ENCODE results near the gene PTPRM. TPM values are rescaled to one million over a fixed set of nuclear protein-coding genes. Genes with fewer than 3 reads are reported as not detected.

The PTPRM gene
- total RNA-seq, 1 donor: 64.2 TPM

DNA sequence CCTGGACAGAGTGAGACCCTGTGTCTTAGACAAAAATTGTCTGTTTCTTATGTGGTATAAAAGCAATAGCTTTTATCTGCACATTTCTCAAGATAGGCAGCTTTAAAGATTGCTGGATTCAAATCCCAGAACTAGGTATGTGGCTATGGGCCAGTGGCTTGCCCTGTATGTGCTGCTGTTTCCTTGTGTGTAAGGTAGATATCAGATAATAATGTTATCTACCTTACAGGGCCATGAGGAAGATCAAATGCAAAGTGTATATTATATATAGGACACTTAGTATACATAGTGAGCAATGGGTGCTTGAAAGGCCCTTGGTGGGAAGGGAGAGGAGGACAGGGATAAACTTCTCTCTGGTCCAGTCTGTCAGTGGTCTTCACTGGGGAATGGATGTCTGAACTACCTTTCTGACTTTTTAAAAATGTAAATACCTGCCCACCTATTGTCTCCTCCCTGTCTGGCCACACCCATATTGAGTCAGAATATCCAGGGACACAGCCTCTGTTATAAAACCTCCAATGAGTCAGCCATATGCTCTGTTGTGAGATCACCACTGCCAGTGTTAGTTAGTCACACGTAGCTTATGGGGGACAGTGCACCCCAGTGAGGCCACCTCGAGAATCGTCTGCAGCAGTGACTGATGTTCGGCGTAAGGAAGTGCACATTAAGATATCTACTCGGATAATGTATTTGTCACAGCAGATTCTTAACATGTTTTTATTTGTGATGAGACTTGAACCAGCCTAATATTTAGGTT, 383.4 kb downstream of the PTPRM start:
- TF ChIP-seq, protein P1, sequence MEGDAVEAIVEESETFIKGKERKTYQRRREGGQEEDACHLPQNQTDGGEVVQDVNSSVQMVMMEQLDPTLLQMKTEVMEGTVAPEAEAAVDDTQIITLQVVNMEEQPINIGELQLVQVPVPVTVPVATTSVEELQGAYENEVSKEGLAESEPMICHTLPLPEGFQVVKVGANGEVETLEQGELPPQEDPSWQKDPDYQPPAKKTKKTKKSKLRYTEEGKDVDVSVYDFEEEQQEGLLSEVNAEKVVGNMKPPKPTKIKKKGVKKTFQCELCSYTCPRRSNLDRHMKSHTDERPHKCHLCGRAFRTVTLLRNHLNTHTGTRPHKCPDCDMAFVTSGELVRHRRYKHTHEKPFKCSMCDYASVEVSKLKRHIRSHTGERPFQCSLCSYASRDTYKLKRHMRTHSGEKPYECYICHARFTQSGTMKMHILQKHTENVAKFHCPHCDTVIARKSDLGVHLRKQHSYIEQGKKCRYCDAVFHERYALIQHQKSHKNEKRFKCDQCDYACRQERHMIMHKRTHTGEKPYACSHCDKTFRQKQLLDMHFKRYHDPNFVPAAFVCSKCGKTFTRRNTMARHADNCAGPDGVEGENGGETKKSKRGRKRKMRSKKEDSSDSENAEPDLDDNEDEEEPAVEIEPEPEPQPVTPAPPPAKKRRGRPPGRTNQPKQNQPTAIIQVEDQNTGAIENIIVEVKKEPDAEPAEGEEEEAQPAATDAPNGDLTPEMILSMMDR (IDR thresholded peaks at IDR 0.05; ENCODE audit: insufficient read depth, low read length): no peak
- peak; percentile 39 for DNase-seq (ENCODE audit: low read depth)

DNA sequence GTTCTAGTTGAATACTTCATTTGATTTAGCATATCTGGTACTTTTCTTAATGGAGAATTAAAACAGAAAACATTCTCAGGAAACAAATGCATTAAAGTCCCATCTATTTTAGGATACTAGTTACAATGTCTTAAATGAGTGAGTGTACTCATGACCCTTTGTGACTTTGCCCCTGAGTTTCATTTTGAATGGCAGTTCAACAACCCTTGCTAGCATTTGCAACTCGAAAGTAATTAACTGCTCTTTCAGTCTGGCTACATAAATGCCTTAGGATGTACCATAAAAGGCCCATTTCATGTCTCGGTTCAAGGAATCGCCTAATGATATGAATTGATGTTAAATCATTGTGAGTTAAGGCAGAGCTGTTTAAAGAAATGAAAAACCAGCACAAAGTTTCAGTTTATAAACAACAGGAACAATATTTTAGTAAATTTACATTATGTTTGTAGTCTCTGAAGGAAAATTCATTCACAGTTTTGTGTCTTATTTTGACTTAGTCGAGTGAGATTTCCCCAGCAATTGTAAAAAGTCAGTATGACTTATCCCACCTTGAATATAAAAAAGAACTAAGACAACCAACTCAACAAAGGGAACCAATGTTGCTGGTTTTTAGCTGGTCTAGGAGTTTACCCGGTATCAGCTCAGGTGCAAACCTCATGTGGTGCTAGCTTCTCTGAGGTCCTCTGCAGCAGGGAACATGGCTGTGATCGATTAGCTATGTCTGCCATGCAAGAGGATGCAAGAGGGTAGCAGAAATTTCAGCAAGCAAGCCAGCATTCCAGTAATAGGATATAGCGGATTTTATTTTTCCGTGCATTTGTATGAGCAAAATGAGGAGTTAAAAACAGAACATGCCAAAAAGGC, 386.2 kb downstream of the PTPRM start:
- H3K4me3 ChIP-seq (ENCODE audit: low read depth, low read length): no peak overlapping the region
- TF ChIP-seq, protein P1 (IDR thresholded peaks at IDR 0.05; ENCODE audit: insufficient read depth, low read length): no peak
- no peak for DNase-seq (ENCODE audit: low read depth)

More for the DNA sequence above, 383.4 kb downstream of the PTPRM start:
- H3K4me3 ChIP-seq (ENCODE audit: low read depth, low read length): no peak overlapping the region

DNA sequence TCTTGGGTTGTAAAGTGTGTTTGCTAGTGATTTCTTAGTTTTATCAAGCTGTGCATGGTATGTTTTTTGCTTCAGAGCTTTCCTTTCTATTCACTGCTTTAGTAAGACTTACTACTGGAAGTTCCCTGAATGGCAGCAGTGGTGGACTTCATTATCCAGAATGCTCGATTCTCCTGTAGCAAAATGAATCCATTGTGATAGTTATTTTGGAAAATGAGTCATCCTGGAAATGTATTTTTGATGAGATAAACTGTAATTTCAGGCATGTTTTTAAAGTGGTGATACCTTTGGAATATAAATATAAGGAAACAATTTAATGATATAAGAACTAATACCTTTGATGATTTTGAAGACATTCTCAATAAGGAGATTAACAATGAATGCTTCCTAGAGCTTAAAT, 387.1 kb downstream of the PTPRM start:
- no peak overlapping the region for H3K4me3 ChIP-seq (ENCODE audit: low read depth, low read length)
- peak; percentile 52 for DNase-seq (ENCODE audit: low read depth)
- TF ChIP-seq, protein P1 (IDR thresholded peaks at IDR 0.05; ENCODE audit: insufficient read depth, low read length): no peak

DNA sequence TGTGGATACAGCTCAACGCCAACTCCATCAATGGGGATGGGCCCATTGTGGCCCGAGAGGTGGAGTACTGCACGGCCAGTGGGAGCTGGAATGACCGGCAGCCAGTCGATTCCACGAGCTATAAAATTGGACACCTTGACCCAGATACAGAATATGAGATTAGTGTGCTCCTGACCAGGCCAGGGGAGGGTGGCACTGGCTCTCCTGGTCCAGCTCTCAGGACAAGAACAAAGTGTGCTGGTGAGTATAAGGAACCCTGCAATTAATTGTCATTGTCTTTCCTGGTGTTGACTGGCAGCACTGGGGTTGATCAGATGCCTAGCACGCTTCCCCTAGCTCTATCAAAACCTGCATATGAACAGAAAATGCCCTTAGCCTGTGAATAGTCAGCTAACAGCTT, 388.1 kb downstream of the PTPRM start:
- TF ChIP-seq, protein P1 (IDR thresholded peaks at IDR 0.05; ENCODE audit: insufficient read depth, low read length): no peak
- no peak for DNase-seq (ENCODE audit: low read depth)
- H3K4me3 ChIP-seq (ENCODE audit: low read depth, low read length): no peak overlapping the region

DNA sequence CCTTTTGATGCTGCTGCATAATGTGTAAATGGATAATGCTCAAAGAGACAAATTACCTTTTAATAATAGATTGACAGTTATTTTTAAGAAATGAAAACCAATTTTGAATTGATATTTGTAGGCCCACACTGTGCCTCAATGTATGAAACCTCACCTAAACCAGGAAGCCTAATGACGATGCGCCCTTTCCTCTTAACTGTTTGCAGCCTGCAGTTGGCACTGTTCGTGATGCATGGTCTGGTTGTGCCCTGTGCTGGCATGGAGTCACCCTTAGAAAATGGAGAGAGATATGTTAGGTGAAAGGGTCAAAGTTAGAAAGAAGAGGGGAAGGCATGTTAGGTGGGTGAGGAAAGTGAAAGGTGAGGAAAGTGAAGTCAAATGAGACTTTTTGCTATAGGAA, 390.2 kb downstream of the PTPRM start:
- TF ChIP-seq, protein P1 (IDR thresholded peaks at IDR 0.05; ENCODE audit: insufficient read depth, low read length): no peak
- H3K4me3 ChIP-seq (ENCODE audit: low read depth, low read length): no peak overlapping the region
- DNase-seq (ENCODE audit: low read depth): no peak

DNA sequence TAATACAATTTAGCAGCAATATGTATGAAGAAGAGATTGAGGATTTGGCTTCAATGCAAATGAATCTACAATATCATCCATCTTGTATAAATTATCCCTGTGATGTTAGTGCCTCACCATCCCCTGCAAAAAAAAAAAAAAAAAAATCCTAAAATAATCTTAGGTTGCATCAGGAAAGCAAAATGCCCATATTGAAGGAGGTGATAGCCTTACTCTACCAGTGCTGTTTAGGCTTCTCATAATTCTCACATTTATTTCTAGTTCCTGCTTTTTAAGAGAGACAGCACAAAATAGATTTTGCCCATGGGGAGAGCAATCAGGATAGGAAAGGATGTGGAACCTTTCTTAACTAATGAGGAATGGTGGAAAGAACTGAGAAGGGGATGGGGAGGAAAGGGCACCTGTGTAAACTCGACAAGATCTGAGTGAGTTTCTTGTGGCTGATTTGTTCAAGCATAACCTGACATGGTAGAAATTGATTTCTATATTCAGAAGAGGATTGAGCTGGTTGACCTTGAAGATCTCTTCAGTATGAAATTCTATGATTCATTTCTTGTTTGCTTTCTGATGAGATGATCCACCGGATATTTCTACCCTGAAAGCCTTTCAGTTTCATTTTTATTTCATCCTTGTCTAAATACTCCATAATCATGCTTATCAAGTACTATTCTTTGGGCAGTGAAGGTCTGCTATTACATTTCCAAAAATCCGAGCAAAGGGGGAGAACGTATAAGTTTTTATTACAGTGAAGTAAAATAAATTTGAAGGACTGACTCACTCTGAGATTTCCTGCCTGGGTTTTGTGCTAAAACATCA, 391.2 kb downstream of the PTPRM start:
- DNase-seq (ENCODE audit: low read depth): peak; percentile 25
- H3K4me3 ChIP-seq (ENCODE audit: low read depth, low read length): no peak overlapping the region
- TF ChIP-seq, protein P1 (IDR thresholded peaks at IDR 0.05; ENCODE audit: insufficient read depth, low read length): no peak

Measured in fibroblast of the aortic adventitia (primary cell).